IPS DF 6.9 (cell line): ENCODE measurements around the gene KCNMB2.

Experiments
- DNase-seq: peaks from one replicate; pipeline ENCODE4 v3.0.0-alpha.2; 2013; ENCODE audit warnings: low read depth, low spot score
- H3K27ac ChIP-seq: one replicate; pipeline ENCODE4 v1.5.1; 2013; ENCODE audit warnings: low read length, control low read depth
- H3K27me3 ChIP-seq: 2 replicates; pipeline ENCODE4 v1.6.1; 2013; ENCODE audit warnings: mild to moderate bottlenecking, low read length; ENCODE audit not compliant: control insufficient read depth, insufficient read depth
- H3K36me3 ChIP-seq: 2 replicates; pipeline ENCODE4 v1.6.1; 2013; ENCODE audit warnings: low read length; ENCODE audit not compliant: control insufficient read depth, insufficient read depth
- H3K4me1 ChIP-seq: 2 replicates; pipeline ENCODE4 v1.6.1; 2013; ENCODE audit warnings: low read length; ENCODE audit not compliant: control insufficient read depth, insufficient read depth
- H3K4me3 ChIP-seq: 2 replicates; pipeline ENCODE4 v1.5.1; 2013; ENCODE audit warnings: mild to moderate bottlenecking, low read length
- H3K9me3 ChIP-seq: 2 replicates; pipeline ENCODE4 v1.6.1; 2013; ENCODE audit warnings: low read length, inconsistent platforms; ENCODE audit not compliant: control insufficient read depth, insufficient read depth
- WGBS: extraction: QIAGEN DNeasy Blood & Tissue Kit; methylation state at CpG from one replicate; pipeline ENCODE4 v1.1.7; 2013; ENCODE audit warnings: mixed read lengths, missing lambda C conversion rate; ENCODE audit not compliant: insufficient read length, insufficient coverage; 5-methylcytosine and 5-hydroxymethylcytosine counted together

Gene KCNMB2

GRCh38 chr3:178749471-178749870 is 213.2 kb downstream of the KCNMB2 start:
- H3K4me1 ChIP-seq = no peaks in the 10 kb centered on the region
- no peaks in the 10 kb centered on the region for H3K36me3 ChIP-seq
- DNase-seq = no peak
- H3K9me3 ChIP-seq = no peaks in the 10 kb centered on the region
- H3K4me3 ChIP-seq = no peak overlapping the region
- H3K27me3 ChIP-seq = no peaks in the 10 kb centered on the region
- no CpG with 5 or more reads among the region's 2 CpGs for WGBS
- no peak overlapping the region for H3K27ac ChIP-seq

GRCh38 chr3:178750639-178751300 is 214.5 kb downstream of the KCNMB2 start:
- DNase-seq = no peak
- no CpG with 5 or more reads among the region's 3 CpGs for WGBS
- Histone ChIP-seq H3K9me3 (no peaks in the 10 kb centered on the region), H3K4me3 (no peak overlapping the region), H3K27ac (no peak overlapping the region), H3K36me3 (no peaks in the 10 kb centered on the region), H3K27me3 (no peaks in the 10 kb centered on the region), H3K4me1 (no peaks in the 10 kb centered on the region)

- no peaks in the 10 kb centered on the region for H3K4me1 ChIP-seq
- no peaks in the 10 kb centered on the region for H3K27me3 ChIP-seq
- DNase-seq = no peak
- no peak overlapping the region for H3K27ac ChIP-seq
- no peaks in the 10 kb centered on the region for H3K36me3 ChIP-seq
- no peak overlapping the region for H3K4me3 ChIP-seq
- WGBS = no CpG with 5 or more reads among the region's 2 CpGs
- no peaks in the 10 kb centered on the region for H3K9me3 ChIP-seq
These were observed 216.6 kb downstream of the KCNMB2 start for GRCh38 chr3:178752843-178753242.

GRCh38 chr3:178754852-178755510 is 218.7 kb downstream of the KCNMB2 start:
- Histone ChIP-seq H3K36me3 (no peaks in the 10 kb centered on the region), H3K27ac (no peak overlapping the region), H3K4me1 (no peaks in the 10 kb centered on the region), H3K4me3 (no peak overlapping the region), H3K27me3 (no peaks in the 10 kb centered on the region), H3K9me3 (no peaks in the 10 kb centered on the region)
- WGBS = no CpG with 5 or more reads among the region's 7 CpGs
- DNase-seq = no peak

DNA sequence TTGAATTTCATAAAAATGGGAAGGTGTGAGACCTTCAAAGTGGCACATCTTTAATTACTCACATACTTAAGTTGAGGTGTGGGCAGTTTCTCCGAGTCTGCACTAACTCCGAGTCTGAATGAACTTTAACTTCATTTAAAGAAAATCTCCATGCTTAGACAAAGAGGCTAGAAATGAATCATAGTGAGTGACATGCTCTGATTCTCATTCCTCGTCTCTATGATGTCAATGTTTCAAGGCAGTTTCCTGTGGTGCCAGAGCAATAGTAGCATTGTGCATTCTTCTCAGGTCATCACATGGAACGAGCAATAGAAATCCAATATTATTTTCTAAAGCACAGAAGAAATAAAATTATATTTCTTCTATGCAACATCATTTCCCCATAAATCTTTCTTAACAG is 224.8 kb downstream of the KCNMB2 start:
- H3K27ac ChIP-seq = no peak overlapping the region
- no peak for DNase-seq
- no peaks in the 10 kb centered on the region for H3K4me1 ChIP-seq
- no peak overlapping the region for H3K4me3 ChIP-seq
- H3K9me3 ChIP-seq = no peaks in the 10 kb centered on the region
- no peaks in the 10 kb centered on the region for H3K27me3 ChIP-seq
- H3K36me3 ChIP-seq = no peaks in the 10 kb centered on the region
- no CpG with 5 or more reads among the region's 4 CpGs for WGBS

DNA sequence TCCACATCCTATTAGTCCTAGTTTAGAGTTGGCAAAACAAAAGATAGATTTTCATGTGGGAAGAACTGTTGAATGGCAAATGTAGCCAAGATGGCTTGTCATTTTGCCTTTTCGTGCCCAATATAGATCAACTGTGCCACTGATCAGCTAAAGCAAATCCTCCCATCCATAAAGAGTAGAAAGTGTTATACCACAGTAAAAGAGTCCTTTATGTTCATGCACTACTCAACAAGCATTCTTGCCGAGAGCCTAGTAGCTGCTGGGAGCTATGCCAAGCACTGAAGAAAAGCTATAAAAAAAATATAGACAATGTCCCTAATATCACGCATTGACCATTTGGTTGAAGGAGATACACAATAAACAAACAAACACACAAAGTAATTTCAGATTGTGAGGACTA is 225.2 kb downstream of the KCNMB2 start:
- no peak overlapping the region for H3K4me3 ChIP-seq
- no peaks in the 10 kb centered on the region for H3K27me3 ChIP-seq
- H3K4me1 ChIP-seq = no peaks in the 10 kb centered on the region
- no peak overlapping the region for H3K27ac ChIP-seq
- H3K9me3 ChIP-seq = no peaks in the 10 kb centered on the region
- no CpG with 5 or more reads among the region's 3 CpGs for WGBS
- DNase-seq = no peak
- H3K36me3 ChIP-seq = no peaks in the 10 kb centered on the region

DNA sequence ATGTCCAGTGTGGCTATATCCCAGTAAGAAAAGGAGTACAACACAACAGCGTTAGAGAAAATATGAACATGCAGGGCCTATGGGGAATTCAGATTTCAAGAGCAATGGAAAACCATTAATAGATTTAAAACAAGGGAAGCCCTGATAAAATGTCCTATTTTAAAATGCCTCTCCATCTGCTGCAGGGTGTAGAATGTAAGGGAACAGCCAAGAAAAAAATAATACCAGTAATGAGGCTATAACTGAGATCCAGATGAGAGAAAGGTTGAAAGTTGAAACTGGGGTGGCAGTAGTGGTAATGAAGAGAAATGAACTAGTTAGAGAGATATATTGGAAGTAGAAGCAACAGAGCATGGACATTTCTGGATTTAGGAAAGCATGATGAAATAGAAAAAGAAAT is 226.1 kb downstream of the KCNMB2 start:
- no peak overlapping the region for H3K27ac ChIP-seq
- H3K36me3 ChIP-seq = no peaks in the 10 kb centered on the region
- DNase-seq = no peak
- no peaks in the 10 kb centered on the region for H3K9me3 ChIP-seq
- no peaks in the 10 kb centered on the region for H3K27me3 ChIP-seq
- H3K4me3 ChIP-seq = no peak overlapping the region
- no peaks in the 10 kb centered on the region for H3K4me1 ChIP-seq
- no CpG with 5 or more reads among the region's 1 CpG for WGBS

- Histone ChIP-seq H3K9me3 (no peaks in the 10 kb centered on the region), H3K27me3 (no peaks in the 10 kb centered on the region), H3K27ac (no peak overlapping the region), H3K4me1 (no peaks in the 10 kb centered on the region), H3K4me3 (no peak overlapping the region), H3K36me3 (no peaks in the 10 kb centered on the region)
- WGBS = 100% methylated on average over 1 of the region's 6 CpGs
- no peak for DNase-seq
These were observed 229.2 kb downstream of the KCNMB2 start for GRCh38 chr3:178765472-178765871.

DNA sequence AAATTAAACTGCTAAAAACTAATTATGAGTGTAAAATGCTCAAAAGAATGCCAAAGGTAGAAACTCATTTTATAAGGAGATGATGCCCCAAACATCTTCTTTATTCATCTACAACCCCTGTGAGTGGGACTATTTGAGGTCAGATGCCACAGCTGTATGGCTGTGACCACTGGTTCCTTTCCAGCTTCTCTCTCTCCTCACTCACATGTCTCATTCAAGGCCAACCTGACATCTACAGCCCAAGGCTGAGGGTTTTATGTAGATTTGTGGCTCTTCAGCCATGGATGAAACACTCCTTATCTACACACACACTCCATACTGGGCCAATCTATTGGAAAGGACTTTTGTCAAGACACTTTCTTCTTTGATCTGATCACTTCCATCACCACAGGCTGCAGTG is 231.3 kb downstream of the KCNMB2 start:
- Histone ChIP-seq H3K4me3 (no peak overlapping the region), H3K36me3 (no peaks in the 10 kb centered on the region), H3K27me3 (no peaks in the 10 kb centered on the region), H3K9me3 (no peaks in the 10 kb centered on the region), H3K4me1 (no peaks in the 10 kb centered on the region), H3K27ac (no peak overlapping the region)
- DNase-seq = no peak

GRCh38 chr3:178768072-178768864 is 232.0 kb downstream of the KCNMB2 start:
- Histone ChIP-seq H3K9me3 (no peaks in the 10 kb centered on the region), H3K4me1 (no peaks in the 10 kb centered on the region), H3K27me3 (no peaks in the 10 kb centered on the region), H3K4me3 (no peak overlapping the region), H3K36me3 (no peaks in the 10 kb centered on the region), H3K27ac (no peak overlapping the region)
- DNase-seq = no peak
- WGBS = 100% methylated on average over 1 of the region's 5 CpGs
